Activated CD8-positive, alpha-beta memory T cell treated with anti-CD3 and anti-CD28 coated beads, Interleukin-2, amount 10 ng/mL, durations not matched to agents 7 days and 5 days (primary cell): ENCODE data around the gene IL17RE. TPM values are rescaled to one million over a fixed set of nuclear protein-coding genes. Genes with fewer than 3 reads are reported as not detected.
A peak's percentile ranks its signal among the peaks of the same experiment; 100 is the strongest.
"Not testable (repeated sequence)": the region's sequence is repeated elsewhere in the genome, so short reads cannot be mapped to it uniquely, and the experiment has no call there.

Source experiments
- ATAC-seq: fragments of 150-1000 bp; cut with Tn5 transposase; one replicate; pipeline ENCODE4 v1.10.0; 2021; ENCODE audit warnings: moderate library complexity
- CTCF ChIA-PET: fragments of 350-600 bp; sonication (Branson Sonifier 250); formaldehyde crosslinking; loops from one replicate; lab custom pipeline; 2021; ENCODE audit warnings: antibody characterized with exemption; lab: Charles Lee
- DNase-seq: peaks from one replicate; pipeline ENCODE4 v3.0.0-alpha.2; 2020
- H3K27ac Mint-ChIP-seq: one replicate; pipeline ENCODE4 v1.8.0; 2021; ENCODE audit warnings: mild to moderate bottlenecking, mixed read lengths
- H3K27me3 Mint-ChIP-seq: one replicate; pipeline ENCODE4 v1.8.0; 2021; ENCODE audit warnings: mixed read lengths
- H3K36me3 Mint-ChIP-seq: one replicate; pipeline ENCODE4 v1.8.0; 2021; ENCODE audit warnings: mild to moderate bottlenecking, mixed read lengths
- H3K4me1 Mint-ChIP-seq: one replicate; pipeline ENCODE4 v1.8.0; 2021; ENCODE audit warnings: mixed read lengths
- H3K4me3 Mint-ChIP-seq: one replicate; pipeline ENCODE4 v1.8.0; 2021; ENCODE audit warnings: mild to moderate bottlenecking, moderate library complexity, mixed read lengths
- H3K9me3 Mint-ChIP-seq: one replicate; pipeline ENCODE4 v1.8.0; 2022; ENCODE audit warnings: low read depth, mixed read lengths
- total RNA-seq, 2 experiments: library from RNA; stranded (reverse); gene quantifications; one replicate each; pipeline ENCODE4 v1.2.3, GENCODE V29; 2021

Gene IL17RE, protein sequence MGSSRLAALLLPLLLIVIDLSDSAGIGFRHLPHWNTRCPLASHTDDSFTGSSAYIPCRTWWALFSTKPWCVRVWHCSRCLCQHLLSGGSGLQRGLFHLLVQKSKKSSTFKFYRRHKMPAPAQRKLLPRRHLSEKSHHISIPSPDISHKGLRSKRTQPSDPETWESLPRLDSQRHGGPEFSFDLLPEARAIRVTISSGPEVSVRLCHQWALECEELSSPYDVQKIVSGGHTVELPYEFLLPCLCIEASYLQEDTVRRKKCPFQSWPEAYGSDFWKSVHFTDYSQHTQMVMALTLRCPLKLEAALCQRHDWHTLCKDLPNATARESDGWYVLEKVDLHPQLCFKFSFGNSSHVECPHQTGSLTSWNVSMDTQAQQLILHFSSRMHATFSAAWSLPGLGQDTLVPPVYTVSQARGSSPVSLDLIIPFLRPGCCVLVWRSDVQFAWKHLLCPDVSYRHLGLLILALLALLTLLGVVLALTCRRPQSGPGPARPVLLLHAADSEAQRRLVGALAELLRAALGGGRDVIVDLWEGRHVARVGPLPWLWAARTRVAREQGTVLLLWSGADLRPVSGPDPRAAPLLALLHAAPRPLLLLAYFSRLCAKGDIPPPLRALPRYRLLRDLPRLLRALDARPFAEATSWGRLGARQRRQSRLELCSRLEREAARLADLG
- total RNA-seq: 1 to 10 TPM in 1 of 2 experiments, under 1 TPM in 1; 0.68 to 1.9 TPM

DNA sequence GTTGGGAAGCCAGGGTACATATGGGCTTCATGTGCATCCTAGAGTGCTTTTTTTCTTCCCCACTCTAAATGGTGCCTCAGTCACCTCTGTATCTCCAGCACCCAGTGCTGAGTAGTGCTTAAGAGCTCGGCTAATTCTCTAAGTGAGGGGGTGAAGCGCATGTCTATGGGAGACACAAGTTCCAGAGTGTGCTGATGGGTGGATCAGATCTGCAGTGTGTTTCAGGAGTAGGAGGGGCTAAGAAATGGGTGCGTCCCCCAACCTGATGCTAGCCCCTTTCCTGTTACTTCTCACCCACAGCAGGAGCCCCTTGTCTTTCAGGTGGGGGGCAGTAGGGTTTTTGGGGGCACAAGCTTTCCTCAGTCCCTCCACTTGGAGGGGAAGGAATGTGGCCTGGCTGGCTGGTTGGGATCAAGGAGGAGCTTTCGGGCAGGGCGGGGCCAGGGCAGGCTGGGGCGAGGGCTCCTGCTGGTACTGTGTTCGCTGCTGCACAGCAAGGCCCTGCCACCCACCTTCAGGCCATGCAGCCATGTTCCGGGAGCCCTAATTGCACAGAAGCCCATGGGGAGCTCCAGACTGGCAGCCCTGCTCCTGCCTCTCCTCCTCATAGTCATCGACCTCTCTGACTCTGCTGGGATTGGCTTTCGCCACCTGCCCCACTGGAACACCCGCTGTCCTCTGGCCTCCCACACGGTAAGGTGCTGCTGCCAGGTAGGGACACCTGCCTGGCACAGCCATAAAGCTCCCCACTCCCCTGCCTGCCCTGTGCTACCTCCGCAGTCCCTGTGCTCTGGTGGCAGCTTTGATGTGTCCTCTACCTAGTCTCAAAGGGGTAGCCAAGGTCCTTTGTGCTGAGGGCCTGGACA lies at the start of gene IL17RE:
TSS of gene IL17RE (plus strand) at position 477 of the 866 bp plus-strand sequence. CDS start at position 562, 85 bp downstream.
- Mint-ChIP-seq H3K4me1 (peaks cover 25% of the 10 kb centered on the region), H3K9me3 (no peaks in the 10 kb centered on the region), H3K36me3 (no peaks in the 10 kb centered on the region), H3K27me3 (no peaks in the 10 kb centered on the region), H3K27ac (peak within 1 kb of the TSS; percentile 25), H3K4me3 (no peak within 1 kb of the TSS)
- ATAC-seq: peak; percentile 50
- CTCF ChIA-PET: interaction anchor here (0.9 to 3.7 kb wide), 5 partner anchors 9 to 62 kb away, joined by 3 to 16 read pairs (median 3); partner anchors contain the start of gene CRELD1
- DNase-seq: no peak

DNA sequence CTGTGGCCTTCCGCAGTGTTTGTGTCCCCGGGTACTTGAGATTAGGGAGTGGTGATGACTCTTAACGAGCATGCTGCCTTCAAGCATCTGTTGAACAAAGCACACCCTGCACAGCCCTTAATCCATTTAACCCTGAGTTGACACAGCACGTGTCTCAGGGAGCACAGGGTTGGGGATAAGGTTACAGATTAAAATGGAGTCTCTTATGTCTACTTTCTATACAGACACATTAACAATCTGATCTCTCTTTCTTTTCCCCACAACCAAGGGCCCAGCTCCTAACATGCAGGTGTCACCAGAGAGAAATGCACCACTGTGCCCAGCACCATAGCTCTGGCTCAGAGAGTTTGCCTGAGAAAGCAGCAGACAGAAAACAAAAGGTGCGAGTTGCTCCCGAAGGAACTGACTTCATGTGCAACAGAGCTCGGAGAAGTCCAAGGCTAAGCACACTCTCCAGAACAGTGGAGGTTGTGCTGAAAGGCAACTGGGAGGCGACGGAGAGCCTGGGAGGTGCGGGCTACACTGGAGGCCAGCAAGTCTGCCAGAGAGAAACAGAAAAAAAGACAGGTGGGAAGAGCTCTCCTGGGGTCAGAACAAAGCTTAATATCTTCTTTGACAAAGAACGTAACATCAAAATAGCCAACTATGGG lies 48.2 kb upstream of the IL17RE start:
- not testable (repeated sequence) for H3K4me1 Mint-ChIP-seq, H3K27ac Mint-ChIP-seq, DNase-seq, H3K4me3 Mint-ChIP-seq, H3K9me3 Mint-ChIP-seq, ATAC-seq, H3K36me3 Mint-ChIP-seq
- peaks cover 18% of the 10 kb centered on the region for H3K27me3 Mint-ChIP-seq
- CTCF ChIA-PET: interaction anchor here (1.2 to 1.6 kb wide), 2 partner anchors 11 to 26 kb away, joined by 3 to 4 read pairs; partner anchors contain the start of gene RPUSD3

DNA sequence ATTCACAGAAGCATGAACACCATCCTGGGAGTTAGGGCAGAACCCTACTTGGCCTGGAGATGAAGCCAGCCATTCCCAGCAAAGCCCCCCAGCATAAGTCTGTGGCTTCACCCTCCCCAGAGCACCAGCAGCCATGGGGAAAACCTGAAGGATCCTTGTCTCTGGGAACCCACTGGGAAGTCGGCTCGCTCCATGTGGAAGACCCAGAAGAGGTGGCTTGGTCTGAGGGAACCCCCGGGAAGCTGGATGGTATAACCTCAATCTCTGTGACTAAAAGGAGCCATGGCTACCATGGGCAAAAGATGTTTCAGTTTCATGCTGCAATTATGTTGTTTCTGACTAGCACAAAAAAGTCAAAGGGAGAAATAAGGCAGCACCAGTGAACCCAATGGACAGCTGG lies 47.1 kb upstream of the IL17RE start:
- Mint-ChIP-seq H3K4me1 (peaks cover 9% of the 10 kb centered on the region), H3K9me3 (no peaks in the 10 kb centered on the region), H3K27me3 (peaks cover 18% of the 10 kb centered on the region), H3K27ac (no peak overlapping the region), H3K36me3 (no peaks in the 10 kb centered on the region), H3K4me3 (no peak overlapping the region)
- no peak for DNase-seq
- CTCF ChIA-PET: interaction anchor here (0.7 to 1.6 kb wide), 3 partner anchors 12 to 450 kb away, joined by 3 to 4 read pairs (median 3); partner anchors contain the start of gene RPUSD3
- ATAC-seq: no peak

DNA sequence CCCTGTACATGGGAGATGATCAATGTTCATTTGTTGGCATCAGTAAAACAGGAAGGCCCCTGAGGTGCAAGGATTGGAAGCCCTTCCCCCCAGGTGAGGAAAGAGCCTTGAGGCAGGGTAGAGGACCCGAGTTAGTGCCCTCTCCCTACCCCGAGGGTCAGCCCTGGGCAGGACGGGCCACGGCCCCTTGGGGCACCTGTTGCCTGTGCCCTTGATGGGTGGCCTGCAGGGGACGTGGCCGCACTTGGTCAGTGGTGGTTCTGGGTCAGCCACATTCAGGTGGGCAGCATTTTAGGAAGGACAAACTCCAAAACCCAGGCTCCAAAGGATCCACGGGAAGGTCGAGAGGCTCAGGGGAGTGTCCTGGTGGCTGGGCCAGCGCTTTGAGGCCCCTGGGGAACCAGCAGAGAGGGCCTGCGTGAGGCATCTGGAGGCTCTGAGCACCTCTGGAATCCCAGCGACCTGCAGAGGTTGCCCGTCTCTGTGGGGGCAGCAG lies 43.1 kb upstream of the IL17RE start:
- Mint-ChIP-seq H3K9me3 (no peaks in the 10 kb centered on the region), H3K4me1 (peaks cover 1% of the 10 kb centered on the region), H3K27ac (no peak overlapping the region), H3K36me3 (no peaks in the 10 kb centered on the region), H3K4me3 (no peak overlapping the region), H3K27me3 (peaks cover 10% of the 10 kb centered on the region)
- no peak for ATAC-seq
- DNase-seq: no peak
- CTCF ChIA-PET: no interaction called here

DNA sequence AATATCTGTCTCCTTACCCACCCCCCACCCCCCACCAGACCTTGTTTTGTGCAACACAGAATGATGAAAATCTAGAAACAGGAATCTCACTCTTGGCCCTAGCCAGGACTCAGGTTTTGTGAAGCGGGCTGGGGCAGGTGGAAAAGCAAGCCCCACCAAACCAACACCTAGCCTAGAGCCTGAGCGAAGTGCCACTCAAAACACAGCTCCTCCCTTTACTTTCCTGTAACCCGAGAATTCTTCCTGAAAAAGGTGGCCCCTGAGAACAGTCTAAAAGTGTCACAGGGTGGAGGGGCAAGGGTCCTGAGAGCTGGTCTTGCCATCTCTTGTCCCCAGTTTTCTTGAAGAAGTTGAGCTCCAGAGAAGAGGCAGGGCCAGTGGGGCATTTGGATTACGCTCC lies 41.4 kb upstream of the IL17RE start:
- CTCF ChIA-PET: no interaction called here
- Mint-ChIP-seq H3K27me3 (peaks cover 10% of the 10 kb centered on the region), H3K36me3 (no peaks in the 10 kb centered on the region), H3K4me1 (peaks cover 1% of the 10 kb centered on the region), H3K9me3 (no peaks in the 10 kb centered on the region), H3K27ac (no peak overlapping the region), H3K4me3 (no peak overlapping the region)
- ATAC-seq (no peak), DNase-seq (no peak)

DNA sequence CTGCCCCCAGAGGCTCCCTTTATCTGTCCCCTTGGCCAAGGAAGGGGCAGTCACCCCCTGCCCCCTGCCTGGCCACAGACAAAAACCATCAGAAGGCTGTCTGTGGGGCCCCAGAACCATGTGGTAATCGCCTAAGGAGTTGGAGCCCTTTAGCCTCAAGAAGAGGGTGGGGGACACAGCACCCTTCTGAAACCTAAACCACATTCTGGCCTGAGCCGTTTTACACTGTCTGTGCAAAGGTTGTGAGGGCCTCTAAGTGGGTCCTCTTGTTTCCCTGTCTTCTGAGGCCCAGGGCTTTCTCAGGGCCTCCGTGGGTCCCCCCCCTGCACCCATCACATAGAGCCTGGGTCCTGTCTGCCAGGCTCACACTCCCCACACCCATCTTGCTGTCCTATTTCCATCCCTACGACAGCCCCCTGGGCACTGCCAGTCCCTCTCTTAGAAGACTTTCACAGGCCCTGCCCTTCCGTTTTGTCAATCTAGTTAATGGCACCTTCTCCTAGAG lies 41.0 kb upstream of the IL17RE start:
- peaks cover 10% of the 10 kb centered on the region for H3K27me3 Mint-ChIP-seq
- peaks cover 1% of the 10 kb centered on the region for H3K4me1 Mint-ChIP-seq
- ATAC-seq (no peak), DNase-seq (no peak)
- H3K27ac Mint-ChIP-seq: no peak overlapping the region
- no peaks in the 10 kb centered on the region for H3K9me3 Mint-ChIP-seq
- no peak overlapping the region for H3K4me3 Mint-ChIP-seq
- CTCF ChIA-PET: no interaction called here
- H3K36me3 Mint-ChIP-seq: no peaks in the 10 kb centered on the region

DNA sequence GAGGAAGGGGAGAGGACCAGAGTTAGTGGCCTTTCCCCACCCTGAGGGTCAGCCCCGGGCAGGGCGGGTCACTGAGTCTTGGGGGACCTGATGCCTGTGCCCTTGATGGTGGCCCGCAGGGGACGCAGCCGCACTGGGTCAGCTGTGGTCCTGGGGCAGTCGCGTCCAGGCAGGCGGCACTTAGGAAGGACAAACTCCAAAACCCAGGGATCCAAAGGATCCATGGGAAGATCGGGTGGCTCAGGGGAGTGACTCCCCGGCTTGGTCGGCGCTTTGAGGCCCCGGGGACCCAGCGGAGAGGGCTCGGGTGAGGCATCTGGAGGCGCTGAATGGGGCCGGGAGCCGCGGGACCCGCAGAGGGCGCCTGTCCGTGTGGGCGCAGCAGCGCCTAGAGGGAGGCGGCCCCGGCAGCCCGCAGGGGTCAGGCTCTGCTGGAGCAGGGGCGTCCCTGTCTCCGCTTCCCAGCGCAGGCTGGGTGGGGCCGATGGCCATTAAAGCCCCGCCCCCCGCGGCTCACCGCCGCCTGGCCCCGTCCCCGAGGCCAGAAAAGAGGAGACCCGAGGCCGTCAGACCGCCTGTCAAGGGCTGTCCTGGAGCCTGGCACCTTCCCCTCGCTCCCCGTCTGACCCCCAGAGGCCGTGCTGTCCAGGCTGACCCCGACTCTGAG lies 40.1 kb upstream of the IL17RE start:
- CTCF ChIA-PET: no interaction called here
- peaks cover 1% of the 10 kb centered on the region for H3K4me1 Mint-ChIP-seq
- ATAC-seq (peak; percentile 85), DNase-seq (no peak)
- H3K4me3 Mint-ChIP-seq: no peak overlapping the region
- H3K36me3 Mint-ChIP-seq: no peaks in the 10 kb centered on the region
- H3K27me3 Mint-ChIP-seq: peaks cover 10% of the 10 kb centered on the region
- no peaks in the 10 kb centered on the region for H3K9me3 Mint-ChIP-seq
- H3K27ac Mint-ChIP-seq: no peak overlapping the region

DNA sequence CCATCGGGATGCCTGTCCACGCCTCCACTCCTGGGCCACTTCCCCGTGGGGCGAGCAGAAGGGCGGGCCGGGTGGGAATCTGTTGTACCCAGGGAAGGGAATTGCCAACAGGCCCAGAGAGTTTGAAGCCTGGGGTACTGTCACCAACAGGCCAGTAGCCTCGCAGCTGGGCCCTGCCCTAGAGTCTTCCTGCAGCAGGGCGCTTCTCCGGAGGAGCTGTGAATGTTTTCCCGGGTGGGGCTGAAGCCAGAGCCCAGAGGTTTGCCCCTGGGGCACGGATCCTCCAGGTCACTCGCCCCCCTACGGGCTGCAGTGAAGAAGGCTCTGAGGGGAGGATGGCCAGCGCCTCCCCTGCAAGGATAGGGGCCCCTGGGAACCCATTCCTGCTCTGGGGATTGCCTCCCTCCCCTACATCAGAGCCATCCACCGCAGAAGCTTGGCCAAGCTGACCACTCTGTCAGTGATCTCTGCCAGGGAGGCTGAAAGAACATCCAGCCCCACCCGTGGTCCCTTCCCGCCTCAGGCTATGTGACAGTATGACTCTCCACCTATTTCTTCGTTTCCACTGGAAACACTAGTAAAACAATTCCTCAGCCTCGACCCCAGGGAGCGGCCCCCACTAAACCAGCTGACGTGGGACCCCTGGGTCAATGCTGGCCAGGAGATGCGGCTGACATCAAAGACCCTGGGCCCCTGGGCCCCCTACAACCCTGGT lies 39.4 kb upstream of the IL17RE start:
- DNase-seq (no peak), ATAC-seq (no peak)
- CTCF ChIA-PET: no interaction called here
- H3K36me3 Mint-ChIP-seq: no peaks in the 10 kb centered on the region
- no peaks in the 10 kb centered on the region for H3K9me3 Mint-ChIP-seq
- peaks cover 10% of the 10 kb centered on the region for H3K27me3 Mint-ChIP-seq
- peaks cover 1% of the 10 kb centered on the region for H3K4me1 Mint-ChIP-seq
- no peak overlapping the region for H3K27ac Mint-ChIP-seq
- H3K4me3 Mint-ChIP-seq: no peak overlapping the region

DNA sequence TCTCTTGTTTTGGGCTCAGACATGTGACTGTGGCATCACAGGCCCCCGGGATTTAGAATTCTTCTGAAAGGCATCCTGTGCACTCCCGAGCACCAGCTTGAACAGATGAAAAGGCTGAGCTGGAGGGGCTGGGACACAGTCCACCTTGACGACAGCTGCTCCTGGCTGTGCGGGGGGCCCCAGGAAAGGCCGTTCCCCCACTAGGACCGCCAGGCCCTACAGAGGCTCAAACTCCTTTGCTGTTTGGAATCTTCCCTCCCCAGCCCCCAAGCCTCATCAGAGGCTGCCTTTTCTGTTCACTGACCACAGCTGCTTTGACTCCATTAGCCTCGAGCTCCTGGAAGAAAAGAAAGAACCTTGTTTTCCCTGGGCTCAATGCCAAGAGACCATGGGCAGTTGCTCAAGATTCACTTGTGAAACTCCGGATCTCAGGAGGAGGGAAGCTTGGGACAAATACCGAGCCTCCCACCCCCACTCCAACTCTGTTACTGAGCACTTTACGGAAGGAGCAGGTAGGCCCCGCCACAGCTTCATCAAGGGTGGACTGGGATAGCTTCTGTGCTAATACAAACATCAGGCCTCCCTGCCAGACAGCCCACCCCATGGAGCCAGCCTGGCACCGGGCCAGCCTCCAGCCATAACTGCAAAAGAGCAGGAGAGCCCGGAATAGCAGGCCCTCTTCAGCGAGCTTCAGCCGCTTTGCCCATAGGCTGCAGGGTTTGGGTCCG lies 38.3 kb upstream of the IL17RE start:
- H3K27ac Mint-ChIP-seq: no peak overlapping the region
- CTCF ChIA-PET: no interaction called here
- DNase-seq (no peak), ATAC-seq (no peak)
- H3K27me3 Mint-ChIP-seq: peaks cover 10% of the 10 kb centered on the region
- peaks cover 1% of the 10 kb centered on the region for H3K4me1 Mint-ChIP-seq
- H3K36me3 Mint-ChIP-seq: no peaks in the 10 kb centered on the region
- H3K4me3 Mint-ChIP-seq: no peak overlapping the region
- no peaks in the 10 kb centered on the region for H3K9me3 Mint-ChIP-seq

DNA sequence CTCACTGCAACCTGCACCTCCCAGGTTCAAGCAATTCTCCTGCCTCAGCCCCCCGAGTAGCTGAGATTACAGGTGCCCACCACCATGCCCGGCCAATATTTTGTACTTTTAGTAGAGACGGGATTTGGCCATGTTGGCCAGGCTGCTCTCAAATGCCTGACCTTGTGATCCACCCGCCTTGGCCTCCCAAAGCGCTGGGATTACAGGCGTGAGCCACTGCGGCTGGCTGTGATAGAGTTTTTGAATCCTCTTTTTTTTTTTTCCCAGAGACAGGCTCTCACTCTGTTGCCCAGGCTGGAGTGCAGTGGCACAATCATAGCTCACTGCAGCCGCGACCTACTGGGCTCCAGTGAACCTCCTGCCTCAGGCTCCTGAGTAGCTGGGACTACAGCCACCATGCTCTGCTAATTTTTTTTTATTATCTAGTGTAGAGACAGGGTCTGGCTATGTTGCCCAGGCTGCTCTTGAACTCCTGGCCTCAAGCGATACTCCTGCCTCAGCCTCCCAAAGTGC lies 37.5 kb upstream of the IL17RE start:
- H3K36me3 Mint-ChIP-seq, ATAC-seq, H3K9me3 Mint-ChIP-seq, H3K4me1 Mint-ChIP-seq, CTCF ChIA-PET, DNase-seq, H3K4me3 Mint-ChIP-seq, H3K27ac Mint-ChIP-seq: not testable (repeated sequence)
- H3K27me3 Mint-ChIP-seq: peaks cover 10% of the 10 kb centered on the region

DNA sequence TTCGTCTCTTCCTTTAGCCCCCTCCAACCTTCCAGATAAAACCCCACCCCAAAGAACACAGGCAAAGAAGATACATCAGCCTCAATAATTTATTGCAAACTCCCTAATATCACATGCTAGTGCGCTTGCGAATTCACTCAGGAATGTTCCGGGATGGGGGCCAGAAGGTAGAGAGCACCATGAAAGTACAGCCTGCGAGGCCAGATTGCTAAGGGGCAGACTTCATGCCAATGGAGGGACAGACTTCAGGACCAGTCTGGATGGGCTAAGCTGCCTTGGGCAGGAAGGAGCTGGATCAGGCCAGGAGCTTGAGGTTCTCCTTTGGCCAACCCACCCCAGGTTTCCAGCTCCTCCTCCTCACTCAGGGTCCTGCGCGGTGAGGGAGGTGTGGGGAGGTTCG lies 36.0 kb upstream of the IL17RE start:
- DNase-seq: no peak
- no peak overlapping the region for H3K4me3 Mint-ChIP-seq
- peaks cover 1% of the 10 kb centered on the region for H3K4me1 Mint-ChIP-seq
- peaks cover 10% of the 10 kb centered on the region for H3K27me3 Mint-ChIP-seq
- H3K27ac Mint-ChIP-seq: no peak overlapping the region
- H3K36me3 Mint-ChIP-seq: no peaks in the 10 kb centered on the region
- no peaks in the 10 kb centered on the region for H3K9me3 Mint-ChIP-seq
- CTCF ChIA-PET: no interaction called here
- no peak for ATAC-seq
